Endometrial microvascular endothelial cells (primary cell): ENCODE measurements around the gene CFAP141. TPM values are rescaled to one million over a fixed set of nuclear protein-coding genes. Genes with fewer than 3 reads are reported as not detected.
"Not testable (repeated sequence)": the region's sequence is repeated elsewhere in the genome, so short reads cannot be mapped to it uniquely, and the experiment has no call there.

Source experiments
- in situ Hi-C: cut with HindIII; loops from 2 replicates; pipeline ENCODE4 v1.10.0; 2017; ENCODE audit warnings: low sequenced_read_pairs, low pct_unique_long_range_greater_than_20kb; ENCODE audit errors: inconsistent ontology term
- total RNA-seq: library from RNA; depleted of rRNA; stranded (reverse); fragments of >200 nt; gene quantifications from one replicate; pipeline ENCODE4 v1.2.3, GENCODE V29; 2015; ENCODE audit errors: inconsistent ontology term

Gene CFAP141
- not detected for total RNA-seq

- in situ Hi-C loops: no loop called here
Measured at GRCh38 chr1:154206196-154206595, at the start of gene CFAP141. Gene CFAP141, minus strand, starts transcription at chr1:154206333. Its CDS starts 26 bp downstream, at chr1:154206307.

DNA sequence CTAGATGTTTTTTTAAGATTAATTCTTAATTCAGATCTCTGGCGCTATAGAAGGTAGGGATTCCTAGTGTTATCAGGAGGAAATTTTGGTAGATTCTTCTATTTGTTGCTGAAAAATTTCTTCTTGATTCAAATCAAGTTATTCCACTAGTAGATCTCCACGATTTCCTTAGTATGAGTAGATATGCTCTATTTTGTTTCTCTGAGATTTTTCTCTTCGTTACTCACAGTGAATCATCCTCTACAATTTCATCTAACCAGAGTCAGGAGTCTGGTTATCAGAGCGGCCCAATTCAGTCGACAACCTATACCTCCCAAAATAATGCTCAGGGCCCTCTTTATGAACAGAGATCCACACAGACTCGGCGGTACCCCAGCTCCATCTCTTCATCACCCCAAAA lies 47.5 kb upstream of the CFAP141 start:
- in situ Hi-C loops: no loop called here

DNA sequence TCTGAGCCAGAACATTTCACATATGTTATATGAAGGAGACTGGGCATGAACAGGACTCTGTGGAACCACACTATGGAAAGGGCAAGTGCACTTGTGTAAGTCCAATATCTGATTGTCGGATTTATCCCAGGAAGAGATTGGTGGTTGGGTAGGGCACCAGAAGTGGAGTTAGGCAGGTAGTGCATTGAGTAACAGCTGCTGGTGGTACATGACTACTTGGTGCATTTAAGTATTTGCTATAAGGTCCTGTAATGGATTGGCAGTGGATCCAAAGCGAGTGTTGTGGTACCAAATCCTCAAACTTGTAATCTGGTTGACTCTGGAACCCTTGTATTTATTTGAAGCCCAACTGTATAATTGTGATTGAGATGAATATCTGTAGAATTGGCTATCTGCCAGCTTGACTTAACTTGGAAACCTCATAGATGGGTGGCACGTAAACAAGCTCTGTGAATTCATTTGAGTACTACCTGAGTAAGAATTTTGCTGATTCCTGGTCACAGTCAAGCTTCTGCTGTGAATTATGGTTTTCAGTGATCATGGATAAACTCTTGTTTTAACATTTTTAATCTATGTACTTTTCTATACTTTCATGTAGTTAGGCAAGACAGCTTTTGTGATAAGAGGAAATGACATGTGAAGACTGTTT lies 35.7 kb upstream of the CFAP141 start:
- in situ Hi-C loops: no loop called here

- in situ Hi-C loops: no loop called here
Measured at GRCh38 chr1:154240294-154240833, 34.2 kb upstream of the CFAP141 start.

- in situ Hi-C loops: no loop called here
Measured at GRCh38 chr1:154239491-154239890, 33.4 kb upstream of the CFAP141 start.

GRCh38 chr1:154237880-154238506 lies 31.9 kb upstream of the CFAP141 start:
- in situ Hi-C loops: no loop called here

DNA sequence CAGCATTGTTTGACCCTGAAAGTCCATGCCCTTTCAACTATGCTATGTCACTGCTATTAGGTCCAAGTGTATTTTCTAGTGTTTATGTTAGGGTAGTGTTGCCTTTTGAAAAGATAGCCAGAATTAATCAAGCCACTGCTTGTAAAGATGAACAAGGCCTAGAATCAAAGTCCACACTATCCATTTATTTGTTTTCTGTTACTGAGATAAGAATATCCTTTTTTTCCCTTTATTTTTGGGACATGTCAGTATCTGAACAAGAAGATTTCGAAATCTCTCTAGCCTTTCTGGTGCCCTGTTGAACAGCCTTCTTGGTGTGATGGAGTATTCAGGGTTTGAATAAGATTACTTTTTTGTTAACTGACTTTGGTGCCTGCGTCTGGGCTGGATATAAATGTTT lies 31.3 kb upstream of the CFAP141 start:
- in situ Hi-C loops: no loop called here

- in situ Hi-C loops: no loop called here
Measured at GRCh38 chr1:154236855-154237254, 30.7 kb upstream of the CFAP141 start.

DNA sequence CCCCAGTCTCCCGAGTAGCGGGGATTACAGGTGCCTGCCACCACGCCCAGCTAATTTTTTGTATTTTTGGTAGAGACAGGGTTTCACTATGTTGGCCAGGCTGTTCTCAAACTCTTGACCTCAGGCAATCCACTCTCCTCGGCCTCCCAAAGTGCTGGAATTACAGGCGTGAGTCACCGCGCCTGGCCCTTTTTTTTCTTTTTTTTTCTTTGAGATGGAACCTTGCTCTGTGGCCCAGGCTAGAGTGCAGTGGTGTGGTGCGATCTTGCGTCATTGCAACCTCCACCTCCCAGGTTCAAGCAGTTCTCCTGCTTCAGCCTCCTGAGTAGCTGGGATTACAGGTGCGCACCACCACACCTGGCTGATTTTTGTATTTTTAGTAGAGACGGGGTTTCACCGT lies 27.0 kb upstream of the CFAP141 start:
- in situ Hi-C loops: not testable (repeated sequence)

GRCh38 chr1:154231112-154231511 lies 25.0 kb upstream of the CFAP141 start:
- in situ Hi-C loops: not testable (repeated sequence)

- in situ Hi-C loops: no loop called here
Measured at GRCh38 chr1:154225370-154225769, 19.2 kb upstream of the CFAP141 start.

DNA sequence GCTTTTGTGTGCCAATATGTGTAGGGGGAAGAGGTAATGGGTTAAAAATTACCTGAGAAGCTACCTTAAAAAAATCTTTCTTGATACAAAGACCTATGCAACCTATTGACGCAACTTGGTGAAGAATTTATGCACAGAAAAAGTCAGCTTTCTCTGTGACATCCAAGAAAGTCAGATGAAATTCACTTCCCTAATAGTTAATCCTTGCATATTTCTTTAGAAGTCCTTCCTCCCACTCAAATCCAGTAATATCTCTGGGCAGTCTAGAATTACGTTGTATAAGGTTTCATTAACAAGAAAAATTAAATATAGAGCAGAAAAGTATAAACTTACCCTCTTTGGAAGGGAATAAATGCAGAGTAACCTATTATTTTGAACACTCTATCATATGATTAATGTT lies 17.5 kb upstream of the CFAP141 start:
- in situ Hi-C loops: no loop called here

- in situ Hi-C loops: no loop called here
Measured at GRCh38 chr1:154222918-154223317, 16.8 kb upstream of the CFAP141 start.

DNA sequence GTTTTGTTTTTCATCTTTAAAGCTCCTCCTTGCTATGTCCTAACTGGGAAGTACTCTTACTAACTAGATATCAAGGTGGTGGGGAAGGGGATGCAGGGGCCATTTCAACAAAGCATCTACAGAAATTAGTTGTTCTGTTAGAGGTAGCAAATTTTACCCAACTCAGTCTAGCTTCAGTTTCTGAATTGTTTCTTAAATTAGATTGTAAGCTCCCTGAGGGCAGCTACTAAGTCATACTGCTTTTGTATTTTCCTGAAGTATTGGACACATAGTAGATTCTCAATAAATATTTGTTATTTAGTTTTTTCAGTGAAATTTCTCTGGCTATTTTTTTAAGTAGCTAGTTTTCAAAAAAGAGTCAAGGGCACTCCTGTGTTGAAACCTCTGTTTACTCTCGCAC lies 16.4 kb upstream of the CFAP141 start:
- in situ Hi-C loops: no loop called here

- in situ Hi-C loops: no loop called here
Measured at GRCh38 chr1:154221278-154222001, 15.3 kb upstream of the CFAP141 start.

DNA sequence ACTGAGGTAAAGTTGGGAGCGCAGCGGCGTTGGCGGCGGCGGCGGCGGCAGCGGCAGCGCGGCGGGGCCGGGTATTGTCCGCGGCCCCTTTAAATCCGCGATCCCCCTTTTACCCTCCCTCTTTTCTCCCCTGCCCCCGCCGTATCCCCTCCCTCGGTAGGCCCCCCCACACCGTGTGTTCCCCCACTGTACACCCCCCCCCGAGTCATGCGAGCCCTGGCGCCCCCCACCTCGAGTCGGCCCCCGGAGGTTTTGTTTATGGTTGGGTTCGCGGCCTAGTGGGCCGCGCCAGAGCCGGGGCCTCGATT lies 14.8 kb upstream of the CFAP141 start:
- in situ Hi-C loops: no loop called here

- in situ Hi-C loops: no loop called here
Measured at GRCh38 chr1:154220071-154220969, 14.2 kb upstream of the CFAP141 start, which contains the start of gene UBAP2L. Gene UBAP2L, plus strand, starts transcription at chr1:154220955. Its CDS starts 4,169 bp downstream, at chr1:154225124.

GRCh38 chr1:154219541-154219940 lies 13.4 kb upstream of the CFAP141 start:
- in situ Hi-C loops: no loop called here

GRCh38 chr1:154218545-154218944 lies 12.4 kb upstream of the CFAP141 start:
- in situ Hi-C loops: no loop called here
